ENCODE data around the gene PLAAT4.

DNA sequence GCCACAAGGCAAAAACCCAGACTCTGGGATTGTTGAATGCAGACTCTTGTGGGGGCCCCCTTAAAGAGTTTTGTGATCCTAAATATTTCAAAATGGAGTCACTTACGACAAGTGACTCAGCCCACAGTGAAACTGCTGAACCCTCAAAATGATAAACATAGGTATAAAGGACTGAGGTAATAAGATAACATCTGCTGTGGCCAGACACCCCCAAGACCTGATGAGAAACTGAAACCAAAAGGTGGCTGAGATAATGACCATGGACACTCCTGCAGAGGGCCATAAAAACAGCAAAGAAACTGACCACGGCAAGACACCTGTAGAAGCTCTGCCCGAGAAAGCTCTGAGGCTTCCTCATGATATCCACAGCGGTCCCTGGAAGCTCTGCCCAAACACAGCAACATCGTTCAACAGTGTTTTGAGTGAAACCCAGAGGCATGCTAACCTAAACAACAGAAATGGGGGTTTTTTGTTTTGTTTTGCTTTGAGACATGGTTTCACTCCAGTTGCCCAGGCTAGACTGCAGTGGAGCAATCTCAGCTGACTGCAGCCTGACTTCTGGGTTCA, 1.6 kb upstream of the PLAAT4 start:
- TF ChIP-seq FOXP1 (CRISPR knock-in tag; IDR thresholded peaks at IDR 0.05; ENCODE audit: borderline replicate concordance) (no peak), OVOL2 (CRISPR knock-in tag; IDR thresholded peaks at IDR 0.05; ENCODE audit: borderline replicate concordance) (no peak), FOXK1 (CRISPR knock-in tag; IDR thresholded peaks at IDR 0.05) (no peak), SP1 (CRISPR knock-in tag; conservative IDR thresholded peaks at IDR 0.05) (no peak), ELF4 (CRISPR knock-in tag; IDR thresholded peaks at IDR 0.05; ENCODE audit: low read depth) (no peak), ZNF317 (CRISPR knock-in tag; IDR thresholded peaks at IDR 0.05; ENCODE audit: borderline replicate concordance, low read depth) (no peak)
- TF ChIP-seq, protein P1, sequence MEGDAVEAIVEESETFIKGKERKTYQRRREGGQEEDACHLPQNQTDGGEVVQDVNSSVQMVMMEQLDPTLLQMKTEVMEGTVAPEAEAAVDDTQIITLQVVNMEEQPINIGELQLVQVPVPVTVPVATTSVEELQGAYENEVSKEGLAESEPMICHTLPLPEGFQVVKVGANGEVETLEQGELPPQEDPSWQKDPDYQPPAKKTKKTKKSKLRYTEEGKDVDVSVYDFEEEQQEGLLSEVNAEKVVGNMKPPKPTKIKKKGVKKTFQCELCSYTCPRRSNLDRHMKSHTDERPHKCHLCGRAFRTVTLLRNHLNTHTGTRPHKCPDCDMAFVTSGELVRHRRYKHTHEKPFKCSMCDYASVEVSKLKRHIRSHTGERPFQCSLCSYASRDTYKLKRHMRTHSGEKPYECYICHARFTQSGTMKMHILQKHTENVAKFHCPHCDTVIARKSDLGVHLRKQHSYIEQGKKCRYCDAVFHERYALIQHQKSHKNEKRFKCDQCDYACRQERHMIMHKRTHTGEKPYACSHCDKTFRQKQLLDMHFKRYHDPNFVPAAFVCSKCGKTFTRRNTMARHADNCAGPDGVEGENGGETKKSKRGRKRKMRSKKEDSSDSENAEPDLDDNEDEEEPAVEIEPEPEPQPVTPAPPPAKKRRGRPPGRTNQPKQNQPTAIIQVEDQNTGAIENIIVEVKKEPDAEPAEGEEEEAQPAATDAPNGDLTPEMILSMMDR (IDR thresholded peaks at IDR 0.05), result no peak
- TF ChIP-seq, protein P2, sequence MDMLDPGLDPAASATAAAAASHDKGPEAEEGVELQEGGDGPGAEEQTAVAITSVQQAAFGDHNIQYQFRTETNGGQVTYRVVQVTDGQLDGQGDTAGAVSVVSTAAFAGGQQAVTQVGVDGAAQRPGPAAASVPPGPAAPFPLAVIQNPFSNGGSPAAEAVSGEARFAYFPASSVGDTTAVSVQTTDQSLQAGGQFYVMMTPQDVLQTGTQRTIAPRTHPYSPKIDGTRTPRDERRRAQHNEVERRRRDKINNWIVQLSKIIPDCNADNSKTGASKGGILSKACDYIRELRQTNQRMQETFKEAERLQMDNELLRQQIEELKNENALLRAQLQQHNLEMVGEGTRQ (CRISPR knock-in tag; IDR thresholded peaks at IDR 0.05), result no peak
- TF ChIP-seq, protein P3, sequence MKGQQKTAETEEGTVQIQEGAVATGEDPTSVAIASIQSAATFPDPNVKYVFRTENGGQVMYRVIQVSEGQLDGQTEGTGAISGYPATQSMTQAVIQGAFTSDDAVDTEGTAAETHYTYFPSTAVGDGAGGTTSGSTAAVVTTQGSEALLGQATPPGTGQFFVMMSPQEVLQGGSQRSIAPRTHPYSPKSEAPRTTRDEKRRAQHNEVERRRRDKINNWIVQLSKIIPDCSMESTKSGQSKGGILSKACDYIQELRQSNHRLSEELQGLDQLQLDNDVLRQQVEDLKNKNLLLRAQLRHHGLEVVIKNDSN (CRISPR knock-in tag; IDR thresholded peaks at IDR 0.05), result no peak
- TF ChIP-seq, protein P4, sequence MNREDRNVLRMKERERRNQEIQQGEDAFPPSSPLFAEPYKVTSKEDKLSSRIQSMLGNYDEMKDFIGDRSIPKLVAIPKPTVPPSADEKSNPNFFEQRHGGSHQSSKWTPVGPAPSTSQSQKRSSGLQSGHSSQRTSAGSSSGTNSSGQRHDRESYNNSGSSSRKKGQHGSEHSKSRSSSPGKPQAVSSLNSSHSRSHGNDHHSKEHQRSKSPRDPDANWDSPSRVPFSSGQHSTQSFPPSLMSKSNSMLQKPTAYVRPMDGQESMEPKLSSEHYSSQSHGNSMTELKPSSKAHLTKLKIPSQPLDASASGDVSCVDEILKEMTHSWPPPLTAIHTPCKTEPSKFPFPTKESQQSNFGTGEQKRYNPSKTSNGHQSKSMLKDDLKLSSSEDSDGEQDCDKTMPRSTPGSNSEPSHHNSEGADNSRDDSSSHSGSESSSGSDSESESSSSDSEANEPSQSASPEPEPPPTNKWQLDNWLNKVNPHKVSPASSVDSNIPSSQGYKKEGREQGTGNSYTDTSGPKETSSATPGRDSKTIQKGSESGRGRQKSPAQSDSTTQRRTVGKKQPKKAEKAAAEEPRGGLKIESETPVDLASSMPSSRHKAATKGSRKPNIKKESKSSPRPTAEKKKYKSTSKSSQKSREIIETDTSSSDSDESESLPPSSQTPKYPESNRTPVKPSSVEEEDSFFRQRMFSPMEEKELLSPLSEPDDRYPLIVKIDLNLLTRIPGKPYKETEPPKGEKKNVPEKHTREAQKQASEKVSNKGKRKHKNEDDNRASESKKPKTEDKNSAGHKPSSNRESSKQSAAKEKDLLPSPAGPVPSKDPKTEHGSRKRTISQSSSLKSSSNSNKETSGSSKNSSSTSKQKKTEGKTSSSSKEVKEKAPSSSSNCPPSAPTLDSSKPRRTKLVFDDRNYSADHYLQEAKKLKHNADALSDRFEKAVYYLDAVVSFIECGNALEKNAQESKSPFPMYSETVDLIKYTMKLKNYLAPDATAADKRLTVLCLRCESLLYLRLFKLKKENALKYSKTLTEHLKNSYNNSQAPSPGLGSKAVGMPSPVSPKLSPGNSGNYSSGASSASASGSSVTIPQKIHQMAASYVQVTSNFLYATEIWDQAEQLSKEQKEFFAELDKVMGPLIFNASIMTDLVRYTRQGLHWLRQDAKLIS (CRISPR knock-in tag; IDR thresholded peaks at IDR 0.05; ENCODE audit: borderline replicate concordance), result no peak
- TF ChIP-seq, protein P5, sequence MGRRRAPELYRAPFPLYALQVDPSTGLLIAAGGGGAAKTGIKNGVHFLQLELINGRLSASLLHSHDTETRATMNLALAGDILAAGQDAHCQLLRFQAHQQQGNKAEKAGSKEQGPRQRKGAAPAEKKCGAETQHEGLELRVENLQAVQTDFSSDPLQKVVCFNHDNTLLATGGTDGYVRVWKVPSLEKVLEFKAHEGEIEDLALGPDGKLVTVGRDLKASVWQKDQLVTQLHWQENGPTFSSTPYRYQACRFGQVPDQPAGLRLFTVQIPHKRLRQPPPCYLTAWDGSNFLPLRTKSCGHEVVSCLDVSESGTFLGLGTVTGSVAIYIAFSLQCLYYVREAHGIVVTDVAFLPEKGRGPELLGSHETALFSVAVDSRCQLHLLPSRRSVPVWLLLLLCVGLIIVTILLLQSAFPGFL (CRISPR knock-in tag; IDR thresholded peaks at IDR 0.05; ENCODE audit: borderline replicate concordance), result no peak
